Stimulated activated CD4-positive, alpha-beta T cell treated with anti-CD3 and anti-CD28 coated beads, Interleukin-15, amount 100 ng/mL, for 48 hours (primary cell): ENCODE results near the gene ST6GALNAC6.
"Not testable (repeated sequence)": the region's sequence is repeated elsewhere in the genome, so short reads cannot be mapped to it uniquely, and the experiment has no call there.

Experiments
- DNase-seq, 2 donors: peaks; one replicate each; pipeline ENCODE4 v3.0.0-alpha.2; 2020; ENCODE audit warnings: low read depth in 2 of 2

ST6GALNAC6 gene

GRCh38 chr9:127854960-127855359, 44.4 kb downstream of the ST6GALNAC6 start:
- DNase-seq, result no peak

GRCh38 chr9:127854184-127854806, 45.1 kb downstream of the ST6GALNAC6 start, which contains the start of gene ENG:
Gene ENG, minus strand, starts transcription at chr9:127854658. Its CDS starts 303 bp downstream, at chr9:127854355.
- DNase-seq, result no peak

DNA sequence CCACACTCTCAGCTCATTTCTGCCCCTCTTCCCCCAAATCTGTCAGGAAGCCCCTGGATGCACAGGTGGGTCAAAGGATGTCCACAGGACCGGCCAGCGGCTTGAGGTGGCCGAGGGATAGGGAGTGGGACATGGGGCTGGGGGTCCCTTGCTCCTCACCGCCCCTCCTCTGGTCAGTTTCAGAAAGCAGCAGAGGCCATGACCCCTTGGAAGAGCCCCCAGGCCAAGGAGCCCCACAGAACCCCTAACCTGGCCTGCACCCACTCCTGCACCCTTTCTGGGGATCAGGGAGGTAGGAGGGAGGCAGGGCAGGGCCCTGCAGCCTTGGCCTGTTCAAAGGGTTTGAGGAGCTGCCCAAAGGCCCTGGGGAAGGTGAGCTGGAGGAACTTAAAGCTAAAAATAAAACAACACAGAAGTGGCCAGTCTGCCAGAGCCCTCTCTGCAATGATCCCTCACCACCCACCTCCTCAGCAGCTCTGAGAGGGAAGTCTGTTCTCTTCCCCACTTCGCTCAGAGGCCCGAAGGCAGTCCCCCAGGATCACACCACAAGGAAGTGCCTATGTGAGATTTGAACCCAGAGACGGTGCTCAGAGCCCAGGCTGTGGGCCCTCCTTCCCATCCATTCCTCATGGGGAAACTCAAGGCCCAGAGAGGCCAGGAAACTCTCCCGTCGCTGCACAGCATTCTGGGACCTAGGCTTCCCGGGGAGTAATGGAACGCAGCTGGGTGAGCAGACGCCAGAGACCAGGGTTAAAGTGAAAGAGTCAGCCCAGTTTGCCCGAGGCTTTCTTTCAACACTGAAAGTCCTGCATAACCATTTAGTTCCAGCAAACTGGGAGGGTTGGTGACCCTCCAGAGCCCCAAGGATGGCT, 45.9 kb downstream of the ST6GALNAC6 start:
- DNase-seq, result no peak

DNA sequence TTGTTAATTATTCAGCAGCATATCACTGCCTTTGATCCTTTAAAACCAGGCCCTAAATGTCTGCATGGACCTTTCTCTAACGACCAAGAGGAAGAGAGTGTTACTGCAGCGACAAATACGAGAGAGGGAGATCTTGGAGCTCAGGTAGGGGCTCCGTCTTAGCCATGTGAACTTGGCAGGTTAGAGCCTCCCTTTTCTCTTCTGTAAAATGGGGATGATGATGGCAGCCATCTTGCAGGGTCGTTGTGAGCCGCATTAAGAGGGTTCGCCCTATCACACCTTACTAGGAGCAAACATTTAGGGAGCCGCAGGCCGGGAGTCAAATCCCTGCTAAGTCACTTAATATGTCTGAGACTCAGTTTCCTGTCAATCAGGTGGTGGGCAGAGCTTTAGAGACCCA, 46.6 kb downstream of the ST6GALNAC6 start:
- DNase-seq, result no peak

- DNase-seq, result no peak
Measured at GRCh38 chr9:127850286-127850830, 49.0 kb downstream of the ST6GALNAC6 start.

DNA sequence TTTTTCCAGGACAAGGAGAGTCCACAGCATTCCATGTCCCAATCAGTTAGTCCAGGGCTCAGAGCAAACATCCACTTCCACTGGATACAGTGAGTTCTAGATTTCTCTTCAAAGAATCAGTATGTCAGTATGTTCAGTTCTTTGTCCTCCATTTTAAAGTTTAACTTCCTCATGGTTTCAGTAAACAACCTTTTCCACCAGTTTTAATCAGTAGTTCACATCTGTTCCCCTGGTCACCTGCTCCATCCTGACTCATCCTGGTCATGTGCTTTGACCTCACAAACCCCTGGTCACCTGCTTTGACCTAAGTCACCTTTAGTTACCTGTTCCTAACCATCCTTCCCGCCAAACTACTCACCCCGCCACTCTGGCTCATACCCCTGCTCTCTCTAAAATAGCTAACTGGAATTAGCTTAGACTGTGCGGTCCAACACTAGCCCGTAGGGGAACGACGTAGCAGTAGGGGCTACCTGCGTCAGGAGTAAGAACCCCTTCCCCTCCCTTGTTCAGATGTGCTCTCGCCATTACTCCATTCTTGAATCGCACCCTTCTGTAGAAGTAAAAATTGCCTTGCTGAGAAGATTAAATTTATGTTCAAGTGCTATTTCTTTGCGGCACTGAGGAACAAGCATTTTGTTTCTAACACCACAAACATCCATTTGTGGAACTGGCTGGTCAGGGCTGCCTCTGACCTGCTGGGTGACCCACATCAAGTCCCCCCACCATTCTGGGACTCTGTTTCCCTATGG, 50.5 kb downstream of the ST6GALNAC6 start:
- DNase-seq, result no peak

- DNase-seq, result no peak
Measured at GRCh38 chr9:127847833-127848755, 51.3 kb downstream of the ST6GALNAC6 start.

GRCh38 chr9:127847178-127847510, 52.3 kb downstream of the ST6GALNAC6 start:
- DNase-seq, result no peak

DNA sequence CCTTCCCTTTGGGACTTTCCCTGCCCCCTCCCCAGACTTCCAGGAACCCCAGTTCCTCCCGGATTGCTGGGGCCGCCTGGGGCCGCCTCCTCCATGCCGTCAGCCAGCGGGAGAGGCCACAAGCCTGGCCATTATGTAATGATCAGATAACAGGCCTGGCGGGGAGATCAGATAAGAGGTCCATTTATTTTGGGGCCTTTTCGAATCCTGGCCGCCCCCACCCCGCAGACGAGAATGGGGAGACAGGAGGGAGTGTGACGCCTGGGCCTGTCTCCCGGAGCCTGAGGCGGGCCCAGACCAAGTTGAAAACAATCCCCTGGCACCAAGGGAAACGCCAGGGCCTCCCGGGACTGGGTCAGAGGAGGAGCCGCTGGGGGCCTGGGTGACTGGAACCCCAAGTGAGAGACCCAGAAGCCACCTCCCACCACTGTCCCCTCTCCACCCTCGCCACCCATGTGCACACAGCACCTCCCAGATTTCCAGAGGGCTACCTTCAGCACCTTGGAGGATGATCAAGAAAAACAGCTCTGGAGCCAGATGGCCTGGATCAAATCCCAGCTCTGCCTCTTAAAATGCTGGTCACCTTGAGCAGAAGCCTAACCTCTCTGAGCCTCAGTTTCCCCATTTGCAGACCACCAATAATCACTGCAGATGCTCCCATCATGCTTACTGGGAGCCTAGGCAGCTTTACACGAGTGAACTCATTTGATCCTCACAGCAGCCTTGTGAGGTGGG, 52.8 kb downstream of the ST6GALNAC6 start:
- no peak for DNase-seq

DNA sequence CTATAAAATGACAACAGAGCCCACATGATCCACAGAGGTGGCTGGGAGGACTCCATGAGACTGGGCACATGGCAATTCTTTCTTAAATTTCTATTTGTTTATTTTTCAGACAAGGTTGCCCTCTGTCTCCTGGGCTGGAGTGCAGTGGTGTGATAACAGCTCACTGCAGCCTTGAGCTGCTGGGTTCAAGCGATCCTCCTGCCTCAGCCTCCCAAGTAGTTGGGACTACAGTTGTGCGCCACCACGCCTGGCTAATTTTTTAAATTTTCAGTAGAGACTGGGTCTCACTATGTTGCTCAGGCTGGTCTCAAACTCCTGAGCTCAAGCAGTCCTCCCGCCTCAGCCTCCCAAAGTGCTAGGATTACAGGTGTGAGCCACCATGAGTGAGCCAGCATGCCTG, 53.8 kb downstream of the ST6GALNAC6 start:
- DNase-seq, result not testable (repeated sequence)

DNA sequence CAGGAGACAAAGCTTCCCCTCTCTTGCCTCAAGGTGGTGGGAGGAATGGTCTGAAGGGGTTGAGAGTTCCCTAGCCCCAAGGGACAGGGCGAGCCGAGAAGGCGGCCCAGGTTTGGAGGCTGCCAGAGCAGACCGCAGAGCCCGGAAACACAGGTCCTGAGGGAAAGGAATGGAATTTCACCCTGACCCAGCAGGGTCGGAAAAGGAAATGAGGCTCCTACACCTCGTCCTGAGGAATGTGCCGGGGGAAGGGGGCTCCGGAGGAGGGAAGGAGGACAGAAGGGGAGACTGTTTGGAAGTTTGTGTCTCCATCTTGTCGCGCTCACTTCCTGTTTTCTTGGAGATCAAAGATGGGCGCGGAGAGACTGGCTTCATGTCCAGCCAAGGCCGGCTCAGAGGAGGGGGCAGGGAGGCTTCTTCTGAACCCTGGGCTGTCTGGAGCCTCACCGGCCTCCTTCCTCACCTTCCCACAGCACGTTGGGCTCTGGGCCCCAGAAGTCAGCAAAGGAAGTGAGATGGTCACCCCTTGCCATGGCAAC, 54.5 kb downstream of the ST6GALNAC6 start:
- no peak for DNase-seq

GRCh38 chr9:127841087-127841835, 58.1 kb downstream of the ST6GALNAC6 start:
- no peak for DNase-seq

DNA sequence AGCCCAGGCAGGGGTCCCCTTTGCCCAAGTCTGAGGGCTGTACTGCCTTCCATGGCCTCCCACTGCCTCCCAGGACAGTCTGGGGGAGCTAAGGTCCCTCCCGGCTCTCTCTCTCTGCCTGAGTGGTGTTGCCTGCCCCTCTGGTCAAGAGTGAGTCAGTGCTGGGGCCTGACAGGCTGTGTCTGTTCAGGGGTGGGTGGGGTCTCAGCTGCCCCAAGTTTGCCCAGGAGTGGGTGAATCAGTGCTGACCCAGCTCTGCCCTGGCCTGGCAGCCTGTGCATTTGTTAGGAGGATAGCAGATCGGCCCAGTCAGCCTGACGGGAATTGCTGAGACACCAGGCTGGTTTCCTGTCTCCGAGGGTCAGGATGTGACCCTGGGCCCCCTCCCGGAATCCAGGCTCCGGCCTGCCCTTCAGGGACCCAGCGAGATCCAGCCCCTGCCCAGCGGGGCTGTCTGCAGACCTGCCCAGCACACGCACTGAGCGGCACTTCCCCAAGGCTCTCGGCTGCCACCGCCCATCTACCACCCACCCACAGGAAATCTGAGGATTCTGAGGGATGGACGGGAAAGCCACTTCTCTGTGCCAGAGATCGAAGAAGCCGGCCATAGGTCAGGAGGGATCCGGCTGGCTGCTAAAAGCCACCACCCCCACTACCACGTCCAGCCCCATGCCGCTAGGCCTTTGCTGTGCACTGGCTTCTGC, 60.9 kb downstream of the ST6GALNAC6 start:
- no peak for DNase-seq

DNA sequence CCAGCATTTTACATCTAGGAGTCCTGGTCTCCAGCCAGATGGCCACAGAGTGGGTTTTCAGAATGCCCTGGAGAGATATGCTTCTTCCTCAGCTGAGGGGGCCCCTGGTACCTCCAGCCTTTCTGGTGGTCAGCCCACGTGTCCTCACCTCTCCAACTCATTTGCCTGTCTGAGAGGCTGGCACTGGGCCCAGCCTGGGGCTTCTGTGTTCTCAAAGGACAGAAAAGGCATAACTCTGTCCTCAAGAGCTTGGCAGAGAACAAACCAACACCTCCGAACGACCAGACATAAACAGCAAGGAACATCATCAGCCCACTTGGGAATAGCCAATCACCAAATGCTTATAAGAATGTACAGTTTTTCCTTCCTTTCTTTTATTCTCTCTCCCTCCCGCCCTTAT, 62.1 kb downstream of the ST6GALNAC6 start:
- no peak for DNase-seq

DNA sequence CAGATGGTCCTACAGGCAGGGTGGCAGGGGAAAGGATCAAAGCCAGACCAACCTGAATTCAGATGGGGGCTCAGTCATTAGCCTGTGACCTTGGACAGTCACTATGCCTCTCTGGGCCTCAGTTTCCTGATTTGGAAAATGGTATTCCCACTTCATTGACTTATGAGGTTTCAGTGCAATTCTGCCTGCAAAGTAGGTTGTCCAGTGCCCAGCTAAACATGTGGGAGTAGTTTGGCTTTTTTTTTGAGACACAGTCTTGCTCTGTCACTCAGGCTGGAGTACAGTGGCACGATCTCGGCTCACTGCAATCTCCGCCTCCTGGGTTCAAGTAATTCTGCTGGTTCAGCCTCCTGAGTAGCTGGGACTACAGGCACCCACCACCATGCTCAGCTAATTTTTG, 62.8 kb downstream of the ST6GALNAC6 start:
- DNase-seq, result not testable (repeated sequence)

DNA sequence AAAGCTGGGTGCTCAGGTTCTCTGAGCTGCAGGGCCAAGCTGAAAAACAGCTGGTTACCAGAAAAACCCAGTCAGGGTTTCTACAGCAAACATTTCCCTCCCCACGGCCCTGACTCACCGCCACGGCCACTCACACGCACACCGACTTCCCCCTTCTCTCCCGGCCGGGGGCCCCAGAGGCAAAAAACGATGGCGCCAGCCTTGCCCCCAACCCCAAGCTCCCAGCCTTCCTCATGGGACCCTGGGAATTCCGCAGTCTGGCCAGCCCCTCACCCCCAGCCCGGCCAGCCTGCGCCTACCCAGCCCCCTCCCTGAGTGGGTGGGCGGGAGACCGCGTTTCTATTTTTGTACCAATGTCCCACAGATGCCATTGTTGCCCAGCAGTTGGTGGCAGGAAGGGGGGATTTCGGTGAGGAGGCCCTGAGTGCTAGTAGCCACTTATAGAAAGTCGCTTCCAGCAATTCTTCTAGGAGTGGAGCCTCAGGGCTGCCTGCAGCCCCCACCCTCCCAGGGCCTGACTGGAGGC, 63.3 kb downstream of the ST6GALNAC6 start:
- DNase-seq, result peak in 1 of 2 donors; percentile 22
